ENCODE results near the gene ADM2. TPM values are rescaled to one million over a fixed set of nuclear protein-coding genes. Genes with fewer than 3 reads are reported as not detected.

Gene ADM2
- total RNA-seq, 6 experiments from 2014 or later = 1.0 to 19.2 (median 2.2) TPM

- peak in 2 of 3 donors; percentile 50 to 72 for DNase-seq
- 25% methylated on average over 2 of the region's 15 CpGs for WGBS (ENCODE audit: insufficient coverage, low coverage, low lambda C conversion rate, missing lambda C conversion rate)
- TF ChIP-seq POLR2A (IDR thresholded peaks at IDR 0.05) (no peak), CTCF (IDR thresholded peaks at IDR 0.05) (no peak)
- Histone ChIP-seq H3K27ac (peak overlapping the region; percentile 94 to 98 (median 97)), H3K36me3 (peaks cover 0 to under 1% (median 0%) of the 10 kb centered on the region in 4 donors), H3K27me3 (no peaks in the 10 kb centered on the region), H3K4me1 (peaks cover 0 to 25% (median 10%) of the 10 kb centered on the region in 4 donors), H3K4me3 (peak overlapping the region; percentile 75 to 79 (median 76)), H3K9me3 (no peaks in the 10 kb centered on the region)
- intact Hi-C loops (cut with DNase I) = loop anchor here in 1 of 2 donors (10.0 kb wide), 1 partner anchor 86 kb away; no protein-coding TSS in a partner anchor
- ATAC-seq = no peak
These were observed 47.5 kb downstream of the ADM2 start for GRCh38 chr22:50528682-50529415.

- no peak for TF ChIP-seq CTCF (IDR thresholded peaks at IDR 0.05)
- no peak for TF ChIP-seq POLR2A (IDR thresholded peaks at IDR 0.05)
- DNase-seq (peak in 2 of 3 donors; percentile 71 to 79), ATAC-seq (no peak)
- Histone ChIP-seq H3K9me3 (no peaks in the 10 kb centered on the region), H3K27me3 (no peaks in the 10 kb centered on the region), H3K4me3 (peak overlapping the region; percentile 75 to 79 (median 76)), H3K36me3 (no peaks in the 10 kb centered on the region), H3K4me1 (peaks cover 0 to 20% (median 7%) of the 10 kb centered on the region in 4 donors), H3K27ac (peak overlapping the region; percentile 94 to 98 (median 97))
- intact Hi-C loops (cut with DNase I) = loop anchor here in 1 of 2 donors (10.0 kb wide), 1 partner anchor 85 kb away; no protein-coding TSS in a partner anchor
- 0% methylated on average over 9 of the region's 50 CpGs for WGBS (ENCODE audit: insufficient coverage, low coverage, low lambda C conversion rate, missing lambda C conversion rate)
These were observed 48.1 kb downstream of the ADM2 start for GRCh38 chr22:50529416-50529896.

GRCh38 chr22:50529897-50530579, 48.7 kb downstream of the ADM2 start, which contains the start of gene TYMP:
TSS of gene TYMP (minus strand) at chr22:50530012. CDS start at chr22:50529709, 303 bp downstream.
- Histone ChIP-seq H3K4me1 (peaks cover 0 to 14% (median 6%) of the 10 kb centered on the region in 4 donors), H3K27ac (peak within 1 kb of the TSS; percentile 94 to 98 (median 97)), H3K4me3 (peak within 1 kb of the TSS; percentile 75 to 79 (median 76)), H3K36me3 (no peaks in the 10 kb centered on the region), H3K27me3 (no peaks in the 10 kb centered on the region), H3K9me3 (no peaks in the 10 kb centered on the region)
- 0% methylated on average over 11 of the region's 92 CpGs for WGBS (ENCODE audit: insufficient coverage, low coverage, low lambda C conversion rate, missing lambda C conversion rate)
- intact Hi-C loops (cut with DNase I) = loop anchor here in 1 of 2 donors (10.0 kb wide), 1 partner anchor 85 kb away; no protein-coding TSS in a partner anchor
- ATAC-seq (peak; percentile 32 to 57 (median 52)), DNase-seq (peak; percentile 93 to 97 (median 97))
- TF ChIP-seq CTCF (IDR thresholded peaks at IDR 0.05) (peak in 1 of 4 donors; percentile 9), POLR2A (IDR thresholded peaks at IDR 0.05) (peak; percentile 88)

GRCh38 chr22:50530580-50530876, 49.2 kb downstream of the ADM2 start:
- no peak for TF ChIP-seq POLR2A (IDR thresholded peaks at IDR 0.05)

More at GRCh38 chr22:50530580-50530876, 49.2 kb downstream of the ADM2 start:
- Histone ChIP-seq H3K4me1 (peaks cover 0 to 14% (median 6%) of the 10 kb centered on the region in 4 donors), H3K9me3 (no peaks in the 10 kb centered on the region), H3K27ac (peak overlapping the region; percentile 94 to 98 (median 97)), H3K36me3 (no peaks in the 10 kb centered on the region), H3K27me3 (no peaks in the 10 kb centered on the region), H3K4me3 (peak overlapping the region; percentile 75 to 79 (median 76))
- ATAC-seq (peak; percentile 15 to 45 (median 42)), DNase-seq (peak; percentile 85 to 90 (median 90))
- intact Hi-C loops (cut with DNase I) = no loop called here
- no CpG with 5 or more reads among the region's 21 CpGs for WGBS (ENCODE audit: insufficient coverage, low coverage, low lambda C conversion rate, missing lambda C conversion rate)

Measured in right lobe of liver (tissue), 6 donors.